K562 (cell line): Measurements from ENCODE around the gene FADS1. TPM values are rescaled to one million over a fixed set of nuclear protein-coding genes. Genes with fewer than 3 reads are reported as not detected.

Experiments
- ASH1L ChIP-seq: fragments of 450-650 bp; IDR thresholded peaks from 2 replicates; pipeline ENCODE4 v1.6.1; 2018; ENCODE audit warnings: borderline replicate concordance, mild to moderate bottlenecking, low read depth; ENCODE audit not compliant: partially characterized antibody
- ATF7 ChIP-seq: fragments of 450-650 bp; IDR thresholded peaks from 2 replicates; pipeline ENCODE4 v1.7.1; 2014; ENCODE audit warnings: mild to moderate bottlenecking, moderate library complexity
- BCL6 ChIP-seq: fragments of 250-450 bp; sonication (Bioruptor Pico); IDR thresholded peaks from 2 replicates; pipeline ENCODE4 v1.4.0; 2020
- CBFA2T2 ChIP-seq: fragments of 450-650 bp; conservative IDR thresholded peaks from 2 replicates; pipeline ENCODE4 v1.6.1; 2017; ENCODE audit warnings: mild to moderate bottlenecking
- ELF2 ChIP-seq: fragments of 250-450 bp; sonication (Bioruptor Pico); IDR thresholded peaks from 2 replicates; pipeline ENCODE4 v1.5.0; 2021; ENCODE audit warnings: mild to moderate bottlenecking
- ETV6 ChIP-seq, 3 experiments: fragments of 150-350 bp in 1 of 3; sonication (generic) in 1 of 3; formaldehyde crosslinking in 1 of 3; IDR thresholded peaks; 2 replicates each; pipeline versions ENCODE4 v1.6.1 to v1.8.0; 2014 to 2022; ENCODE audit warnings: borderline replicate concordance in 2 of 3, low read depth in 2 of 3, antibody characterized with exemption in 1 of 3, low read length in 1 of 3, mild to moderate bottlenecking in 1 of 3, missing genetic modification reagents in 1 of 3
- POLR2H ChIP-seq: IDR thresholded peaks from 2 replicates; pipeline ENCODE4 v1.6.1; 2016; ENCODE audit warnings: missing genetic modification characterization, low read depth, mild to moderate bottlenecking, control low read depth, missing compliant biosample characterization, moderate library complexity
- RNF2 ChIP-seq: sonication (generic); IDR thresholded peaks from 2 replicates; pipeline ENCODE4 v1.6.1; 2016
- SMARCB1 ChIP-seq: IDR thresholded peaks from 2 replicates; pipeline ENCODE4 v1.6.1; 2011; ENCODE audit warnings: improper control_type of control experiment, low read depth; ENCODE audit not compliant: insufficient read length
- SRF ChIP-seq, 2 experiments: fragments of 250-450, 450-650 bp in 1 of 2; sonication (Bioruptor Pico) in 1 of 2; sonication (generic) in 1 of 2; formaldehyde crosslinking; IDR thresholded peaks; 2 replicates each; pipeline versions ENCODE4 v1.5.0 to v1.5.1; 2020 to 2022; ENCODE audit warnings: mild to moderate bottlenecking in 1 of 2, missing genetic modification reagents in 1 of 2
- TBL1XR1 ChIP-seq, 2 experiments: IDR thresholded peaks; 2 replicates each; pipeline ENCODE4 v1.6.1; 2012; ENCODE audit warnings: improper control_type of control experiment in 2 of 2, low read length in 2 of 2, mild to moderate bottlenecking in 1 of 2
- TEAD4 ChIP-seq, 2 experiments: sonication (generic) in 1 of 2; formaldehyde crosslinking in 1 of 2; IDR thresholded peaks; 2 replicates each; pipeline versions ENCODE4 v1.6.1 to v1.8.0; 2012 to 2022; ENCODE audit warnings: borderline replicate concordance in 1 of 2, inconsistent platforms in 1 of 2, low read length in 1 of 2, mild to moderate bottlenecking in 1 of 2, missing genetic modification reagents in 1 of 2
- YY1 ChIP-seq, 3 experiments: IDR thresholded peaks; 2 replicates each; pipeline ENCODE4 v1.6.1; 2011; ENCODE audit warnings: low read length in 2 of 3, mild to moderate bottlenecking in 2 of 3, moderate library complexity in 2 of 3, borderline replicate concordance in 1 of 3, control low read depth in 1 of 3, low read depth in 1 of 3; ENCODE audit not compliant: insufficient read depth in 3 of 3, insufficient replicate concordance in 2 of 3, control insufficient read depth in 1 of 3, insufficient read length in 1 of 3; ENCODE audit errors: extremely low read depth in 1 of 3
- ZBTB7A ChIP-seq: IDR thresholded peaks from 2 replicates; pipeline ENCODE4 v1.6.1; 2011; ENCODE audit warnings: low read depth, mild to moderate bottlenecking, low read length, moderate library complexity, borderline replicate concordance; ENCODE audit not compliant: control insufficient read depth
- ZNF175 ChIP-seq: fragments of 200-800 bp; sonication (Bioruptor generic); IDR thresholded peaks from 2 replicates; pipeline ENCODE4 v1.6.1; 2016; ENCODE audit warnings: low read depth, mild to moderate bottlenecking, missing genetic modification characterization, missing compliant biosample characterization
- ZNF184 ChIP-seq: sonication (generic); formaldehyde crosslinking; IDR thresholded peaks from 2 replicates; pipeline ENCODE4 v1.5.0; 2020; ENCODE audit warnings: missing genetic modification reagents
- polyA plus RNA-seq, 8 experiments: library from polyadenylated mRNA; depleted of rRNA in 4 of 8; stranded (reverse) in 5 of 8; unstranded in 3 of 8; fragments of >200 nt; fragmentation: Nextera tagmentation in 2 of 8; fragmentation: Illumina TruSeq in 1 of 8; extraction: Ambion mirVana in 2 of 8; extraction: Trizol in 1 of 8; gene quantifications; 2 replicates each; pipeline versions ENCODE4 v1.2.1 to v1.2.3, GENCODE V29; 2011 to 2014; ENCODE audit warnings: inconsistent platforms in 1 of 8, missing spikeins in 1 of 8
- total RNA-seq, 7 experiments: library from RNA; depleted of rRNA in 6 of 7; stranded (reverse); fragments of >200 nt in 6 of 7; fragmentation: Illumina TruSeq in 2 of 7; extraction: Trizol in 2 of 7; gene quantifications; 2 replicates each; pipeline versions ENCODE4 v1.2.1 to v1.2.3, GENCODE V29; 2011 to 2021; ENCODE audit warnings: low replicate concordance in 1 of 7
- TF ChIP-seq, protein P1 (sequence below): sonication (generic); formaldehyde crosslinking; IDR thresholded peaks from 2 replicates; pipeline ENCODE4 v1.9.0; 2022; ENCODE audit warnings: mild to moderate bottlenecking, missing genetic modification reagents
- TF ChIP-seq, protein P2 (sequence below): fragments of 250-450 bp; sonication (Bioruptor Pico); IDR thresholded peaks from 2 replicates; pipeline ENCODE4 v1.4.0; 2020
- TF ChIP-seq, protein P3 (sequence below): fragments of 450-650 bp; conservative IDR thresholded peaks from 2 replicates; pipeline ENCODE4 v1.6.1; 2016; ENCODE audit warnings: missing genetic modification characterization, low read depth, mild to moderate bottlenecking, missing compliant biosample characterization, moderate library complexity
- TF ChIP-seq, protein P4 (sequence below): fragments of 450-650 bp; formaldehyde crosslinking; IDR thresholded peaks from 2 replicates; pipeline ENCODE4 v1.4.0; 2020; ENCODE audit warnings: mild to moderate bottlenecking, mixed read lengths

Gene FADS1
- total and polyA plus RNA-seq, 9 of the 15 experiments (the other 6 are each of a cell fraction or from before 2014, with no cell fraction given) = 110 to 864 (median 364) TPM

DNA sequence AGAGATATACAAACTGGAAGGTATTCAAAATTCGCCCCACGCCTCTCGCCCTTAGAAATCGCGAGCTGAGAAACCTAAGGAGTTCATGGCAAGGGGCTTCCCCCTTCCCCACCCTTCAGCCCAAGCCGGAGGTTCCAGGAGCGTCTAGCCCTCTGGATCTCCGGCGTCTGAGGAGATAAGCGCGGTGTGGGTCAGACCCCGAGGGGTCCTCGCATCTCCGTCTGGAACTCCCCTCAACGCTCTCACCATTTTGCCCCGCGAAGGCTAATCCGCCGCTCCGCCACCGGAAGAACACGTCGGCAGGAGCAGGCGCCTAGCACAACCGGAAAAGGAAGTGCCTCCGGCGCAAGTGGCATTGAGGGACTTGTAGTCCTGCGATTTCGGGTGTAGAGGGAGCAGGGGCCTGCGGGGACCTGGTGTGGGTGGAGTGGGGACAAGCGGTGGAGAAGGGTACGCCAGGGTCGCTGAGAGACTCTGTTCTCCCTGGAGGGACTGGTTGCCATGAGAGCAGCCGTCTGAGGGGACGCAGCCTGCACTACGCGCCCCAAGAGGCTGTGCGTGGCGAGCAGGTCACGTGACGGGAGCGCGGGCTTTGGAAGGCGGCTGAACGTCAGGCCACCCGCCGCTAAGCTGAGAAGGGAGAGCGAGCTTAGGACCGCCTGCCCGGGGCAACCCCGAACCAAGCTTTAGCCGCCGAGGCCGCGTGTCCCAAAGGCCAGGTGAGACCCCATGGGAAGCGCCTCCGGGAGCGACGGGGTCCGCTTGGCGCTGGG is 24.3 kb downstream of the FADS1 start, which contains the start of the genes FEN1 and TMEM258 (continued):
- peak; percentile 52; the same call in 1 of the 2 replicates for TF ChIP-seq ZBTB7A
- TF ChIP-seq SMARCB1 = no peak
- TF ChIP-seq ZNF175 = peak; percentile 64; the same call in 1 of the 2 replicates
- TF ChIP-seq ETV6 (IDR thresholded peaks at IDR 0.05; ENCODE audit: borderline replicate concordance in 1 of 2, low read depth in 2 of 2, low read length in 1 of 2) = no peak
- TF ChIP-seq ETV6 (CRISPR knock-in tag; IDR thresholded peaks at IDR 0.05; ENCODE audit: borderline replicate concordance) = peak; percentile 53; the same call in 1 of the 2 replicates
- TF ChIP-seq, protein P1, sequence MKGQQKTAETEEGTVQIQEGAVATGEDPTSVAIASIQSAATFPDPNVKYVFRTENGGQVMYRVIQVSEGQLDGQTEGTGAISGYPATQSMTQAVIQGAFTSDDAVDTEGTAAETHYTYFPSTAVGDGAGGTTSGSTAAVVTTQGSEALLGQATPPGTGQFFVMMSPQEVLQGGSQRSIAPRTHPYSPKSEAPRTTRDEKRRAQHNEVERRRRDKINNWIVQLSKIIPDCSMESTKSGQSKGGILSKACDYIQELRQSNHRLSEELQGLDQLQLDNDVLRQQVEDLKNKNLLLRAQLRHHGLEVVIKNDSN = peak; percentile 100
- peak; percentile 76; the same call in 1 of the 2 replicates for TF ChIP-seq ATF7
- TF ChIP-seq YY1 (IDR thresholded peaks at IDR 0.05; ENCODE audit: borderline replicate concordance in 1 of 3, control insufficient read depth in 1 of 3, extremely low read depth in 1 of 3, insufficient read depth in 3 of 3, insufficient read length in 1 of 3, insufficient replicate concordance in 2 of 3, low read depth in 1 of 3, low read length in 2 of 3) = peak in 2 of 3 experiments; percentile 73 to 88
- TF ChIP-seq, protein P2, sequence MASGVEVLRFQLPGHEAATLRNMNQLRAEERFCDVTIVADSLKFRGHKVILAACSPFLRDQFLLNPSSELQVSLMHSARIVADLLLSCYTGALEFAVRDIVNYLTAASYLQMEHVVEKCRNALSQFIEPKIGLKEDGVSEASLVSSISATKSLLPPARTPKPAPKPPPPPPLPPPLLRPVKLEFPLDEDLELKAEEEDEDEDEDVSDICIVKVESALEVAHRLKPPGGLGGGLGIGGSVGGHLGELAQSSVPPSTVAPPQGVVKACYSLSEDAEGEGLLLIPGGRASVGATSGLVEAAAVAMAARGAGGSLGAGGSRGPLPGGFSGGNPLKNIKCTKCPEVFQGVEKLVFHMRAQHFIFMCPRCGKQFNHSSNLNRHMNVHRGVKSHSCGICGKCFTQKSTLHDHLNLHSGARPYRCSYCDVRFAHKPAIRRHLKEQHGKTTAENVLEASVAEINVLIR = peak; percentile 52; the same call in 1 of the 2 replicates
- TF ChIP-seq ELF2 (CRISPR knock-in tag) = peak; percentile 93
- peak; percentile 34; the same call in 1 of the 2 replicates for TF ChIP-seq RNF2
- TF ChIP-seq, protein P3, sequence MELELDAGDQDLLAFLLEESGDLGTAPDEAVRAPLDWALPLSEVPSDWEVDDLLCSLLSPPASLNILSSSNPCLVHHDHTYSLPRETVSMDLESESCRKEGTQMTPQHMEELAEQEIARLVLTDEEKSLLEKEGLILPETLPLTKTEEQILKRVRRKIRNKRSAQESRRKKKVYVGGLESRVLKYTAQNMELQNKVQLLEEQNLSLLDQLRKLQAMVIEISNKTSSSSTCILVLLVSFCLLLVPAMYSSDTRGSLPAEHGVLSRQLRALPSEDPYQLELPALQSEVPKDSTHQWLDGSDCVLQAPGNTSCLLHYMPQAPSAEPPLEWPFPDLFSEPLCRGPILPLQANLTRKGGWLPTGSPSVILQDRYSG (tag) = 0 out of 2 replicates have a peak, but pooled peaks have one; percentile 16
- peak; percentile 85 for TF ChIP-seq POLR2H (tag)
- no peak for TF ChIP-seq ZNF184
- TF ChIP-seq TEAD4 (IDR thresholded peaks at IDR 0.05; ENCODE audit: low read length) = no peak
- peak; percentile 67; the same call in 1 of the 2 replicates for TF ChIP-seq TEAD4 (CRISPR knock-in tag; IDR thresholded peaks at IDR 0.05; ENCODE audit: borderline replicate concordance)
- 0 out of 2 replicates have a peak, but pooled peaks have one; percentile 49 for TF ChIP-seq BCL6 (CRISPR knock-in tag)
- peak; percentile 82 for TF ChIP-seq ASH1L
- TF ChIP-seq, protein P4, sequence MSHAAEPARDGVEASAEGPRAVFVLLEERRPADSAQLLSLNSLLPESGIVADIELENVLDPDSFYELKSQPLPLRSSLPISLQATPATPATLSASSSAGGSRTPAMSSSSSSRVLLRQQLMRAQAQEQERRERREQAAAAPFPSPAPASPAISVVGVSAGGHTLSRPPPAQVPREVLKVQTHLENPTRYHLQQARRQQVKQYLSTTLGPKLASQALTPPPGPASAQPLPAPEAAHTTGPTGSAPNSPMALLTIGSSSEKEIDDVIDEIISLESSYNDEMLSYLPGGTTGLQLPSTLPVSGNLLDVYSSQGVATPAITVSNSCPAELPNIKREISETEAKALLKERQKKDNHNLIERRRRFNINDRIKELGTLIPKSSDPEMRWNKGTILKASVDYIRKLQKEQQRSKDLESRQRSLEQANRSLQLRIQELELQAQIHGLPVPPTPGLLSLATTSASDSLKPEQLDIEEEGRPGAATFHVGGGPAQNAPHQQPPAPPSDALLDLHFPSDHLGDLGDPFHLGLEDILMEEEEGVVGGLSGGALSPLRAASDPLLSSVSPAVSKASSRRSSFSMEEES = peak; percentile 99
- peak in 1 of 2 experiments; percentile 14; a peak in 1 of 4 replicates for TF ChIP-seq SRF (CRISPR knock-in tag; IDR thresholded peaks at IDR 0.05)
- TF ChIP-seq TBL1XR1 (IDR thresholded peaks at IDR 0.05; ENCODE audit: low read length in 2 of 2) = no peak
- peak; percentile 96 for TF ChIP-seq CBFA2T2
